Sigmoid colon (tissue), 4 donors: ENCODE data around the gene PMS2.

ENCODE experiments used
- CTCF ChIP-seq, 4 experiments: fragments of 450-650 bp in 3 of 4; fragments of 200-600 bp in 1 of 4; IDR thresholded peaks; one replicate each; pipeline ENCODE4 v1.5.1; 2016 to 2019; ENCODE audit warnings: antibody characterized with exemption in 4 of 4, mild to moderate bottlenecking in 3 of 4, moderate library complexity in 2 of 4
- POLR2A ChIP-seq, 2 donors: fragments of 450-650 bp; IDR thresholded peaks; one replicate each; pipeline ENCODE4 v1.6.1; 2016; ENCODE audit warnings: antibody characterized with exemption in 2 of 2, mild to moderate bottlenecking in 2 of 2, moderate library complexity in 2 of 2
- POLR2AphosphoS5 ChIP-seq, 4 donors: sonication (generic); formaldehyde crosslinking; IDR thresholded peaks; one replicate each; pipeline ENCODE4 v1.6.1; 2017; ENCODE audit warnings: antibody characterized with exemption in 4 of 4

GRCh38 chr7:6049780-6050179 is 40.9 kb upstream of the PMS2 start:
- TF ChIP-seq POLR2A (IDR thresholded peaks at IDR 0.05) (no peak), CTCF (IDR thresholded peaks at IDR 0.05) (no peak), POLR2AphosphoS5 (IDR thresholded peaks at IDR 0.05) (no peak)
